HG03280 (cell line): ENCODE measurements around the gene CHCHD4.

ENCODE experiments used
- ATAC-seq: cut with Tn5 transposase; IDR thresholded peaks from one replicate; pipeline ENCODE4 v1.9.1; 2021; ENCODE audit warnings: mild to moderate bottlenecking, moderate library complexity; ENCODE audit not compliant: unreplicated experiment

CHCHD4 gene

DNA sequence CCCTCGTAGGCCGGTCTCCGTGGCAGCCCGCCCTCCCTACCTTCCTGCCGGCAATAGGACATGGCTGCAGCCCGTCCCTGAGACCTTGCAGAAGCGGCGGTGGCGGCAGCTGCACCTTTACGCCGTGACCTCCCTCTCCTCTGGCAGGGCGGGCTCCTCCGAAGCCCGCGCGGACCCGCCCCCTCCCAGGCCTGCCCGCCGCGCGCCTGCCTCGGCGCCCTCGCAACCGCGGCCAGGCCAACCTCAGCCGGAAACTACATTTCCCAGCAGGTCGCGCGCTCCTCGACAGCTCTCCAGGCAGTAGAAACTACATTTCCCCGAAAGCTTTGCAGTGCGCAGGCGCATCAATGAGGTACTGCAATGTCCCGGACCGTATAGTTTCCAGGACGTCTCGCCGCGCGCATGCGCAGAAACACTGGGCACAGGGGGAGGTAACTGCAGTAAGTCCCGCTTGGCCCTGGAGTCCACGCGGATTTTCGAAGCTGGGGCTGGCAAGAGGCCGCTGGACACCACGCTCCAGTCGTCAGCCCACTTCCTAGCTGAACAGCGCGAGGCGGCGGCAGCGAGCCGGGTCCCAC is at the start of gene CHCHD4, which contains the start of gene TMEM43:
Gene CHCHD4 (minus strand): TSS at position 256 of the 578 bp plus-strand sequence. CDS start 194 bp downstream, at position 62.
Gene TMEM43 (plus strand): TSS at position 438 of the 578 bp plus-strand sequence. CDS start 142 bp downstream, outside the sequence.
- ATAC-seq, result peak; percentile 84

DNA sequence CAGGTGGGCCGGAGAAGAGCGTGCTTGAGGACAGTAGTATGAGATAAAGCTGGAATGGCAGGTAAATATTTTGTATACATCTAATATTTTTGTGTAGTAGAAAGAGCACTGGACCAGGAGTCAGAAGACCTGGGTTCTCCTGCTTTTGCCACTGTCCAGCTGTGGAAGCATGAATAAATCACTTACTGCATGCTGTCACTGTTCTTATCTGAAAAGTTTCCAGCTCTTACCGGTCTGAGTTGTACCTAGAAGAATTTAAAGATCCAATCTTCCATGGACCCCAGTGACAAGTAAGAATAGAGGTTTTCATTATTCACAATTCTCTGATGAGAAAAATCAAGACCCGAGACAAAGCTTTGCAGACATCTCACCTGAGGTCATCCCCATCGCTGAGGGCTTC is 47.8 kb upstream of the CHCHD4 start:
- no peak for ATAC-seq

DNA sequence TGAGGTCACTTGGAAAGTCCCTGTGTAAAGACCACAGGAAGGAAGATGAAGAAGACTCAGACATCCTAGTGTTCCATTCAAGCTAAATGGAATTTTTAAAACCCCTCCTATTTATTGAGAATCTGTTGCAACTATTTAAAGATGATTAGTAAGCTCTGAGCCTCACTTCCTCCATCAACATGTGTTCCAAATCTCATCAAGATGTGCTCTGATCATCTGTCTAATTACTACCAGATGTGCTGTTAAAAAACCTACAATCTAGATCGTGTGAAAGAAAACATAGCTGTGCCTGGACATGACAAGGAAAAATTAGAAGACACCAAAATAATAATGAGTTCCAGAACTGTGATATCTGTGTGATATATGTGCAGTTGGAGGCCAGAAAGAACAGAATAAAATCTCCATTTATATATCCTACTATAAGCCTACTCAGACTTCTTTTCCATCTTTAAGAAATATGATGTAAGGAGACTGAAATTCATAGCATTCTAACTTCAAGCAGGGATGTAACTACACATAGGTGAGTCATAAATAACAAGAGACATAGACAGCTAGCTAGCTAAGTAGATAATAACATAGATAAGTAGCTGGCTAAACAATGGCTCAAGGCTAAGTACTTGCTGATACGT is 46.0 kb upstream of the CHCHD4 start:
- ATAC-seq, result no peak

DNA sequence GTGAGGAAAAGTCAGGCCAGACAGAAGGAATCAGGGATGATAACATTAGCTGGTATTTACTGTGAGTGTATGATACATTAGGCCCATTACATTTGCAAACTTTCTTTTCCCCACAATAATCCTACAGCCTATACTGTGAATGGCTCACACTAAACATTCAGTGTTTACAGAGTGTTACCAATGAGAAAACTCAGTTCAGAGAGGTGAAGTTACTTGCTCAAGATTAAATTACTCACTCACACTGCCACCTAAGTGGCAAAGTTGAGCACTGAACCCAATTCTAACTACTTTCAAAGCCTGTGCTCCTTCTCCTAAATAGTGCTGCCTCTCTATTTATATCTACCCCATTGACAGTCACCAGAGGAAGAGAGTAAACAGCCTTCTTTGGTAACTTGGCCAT is 45.2 kb upstream of the CHCHD4 start:
- ATAC-seq, result no peak

DNA sequence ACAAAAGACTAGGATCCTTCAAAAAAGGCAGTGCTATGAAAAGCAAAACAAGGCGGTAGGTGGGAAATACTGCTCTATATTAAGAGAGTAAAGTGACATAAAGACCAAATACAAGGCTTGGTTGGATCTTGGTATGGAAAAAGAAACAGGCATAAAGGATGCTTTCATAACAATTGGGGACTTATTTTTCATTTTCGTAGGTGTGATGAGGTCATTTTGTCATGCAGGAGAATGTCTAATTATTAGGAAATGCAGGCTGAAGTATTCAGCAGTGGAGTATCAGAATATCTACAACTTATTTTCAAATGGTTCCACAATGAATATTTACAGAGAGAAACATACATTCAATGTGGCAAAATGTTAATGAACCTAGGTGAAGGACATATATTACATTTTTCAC is 44.8 kb upstream of the CHCHD4 start:
- no peak for ATAC-seq

DNA sequence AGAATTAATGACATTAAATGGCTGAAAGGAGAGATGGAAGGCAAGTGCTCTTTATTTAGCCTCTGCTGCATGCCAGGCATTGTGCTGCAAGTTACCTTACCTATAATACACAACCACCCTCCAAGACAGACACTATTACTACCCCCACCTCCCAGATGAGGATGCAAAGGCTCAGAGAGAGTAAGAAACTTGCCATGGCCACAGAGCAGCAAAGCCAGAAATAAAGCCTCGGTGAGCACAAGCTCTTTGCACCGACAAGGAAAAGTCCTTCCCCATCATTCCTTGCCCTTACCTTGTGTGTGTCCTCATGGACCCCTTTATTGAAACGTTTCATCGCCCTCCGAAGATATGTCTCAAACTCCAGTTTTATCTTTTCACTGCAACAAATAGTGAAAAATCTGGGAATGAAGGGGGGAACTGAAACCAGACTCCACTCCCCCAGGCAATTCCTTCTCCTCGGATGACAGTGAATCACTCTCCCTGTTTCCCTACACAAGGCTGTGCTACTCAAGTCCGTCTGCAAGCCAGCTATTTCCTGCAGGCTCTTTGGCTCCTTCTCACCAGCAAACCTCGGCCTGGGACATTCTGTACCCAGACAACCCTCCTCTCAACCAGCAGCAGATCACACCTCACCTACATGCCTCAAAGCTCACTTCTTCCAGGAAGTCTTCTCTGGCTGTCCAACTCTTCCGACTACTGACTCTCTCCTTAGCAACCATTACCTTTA is 42.4 kb upstream of the CHCHD4 start:
- ATAC-seq, result no peak

DNA sequence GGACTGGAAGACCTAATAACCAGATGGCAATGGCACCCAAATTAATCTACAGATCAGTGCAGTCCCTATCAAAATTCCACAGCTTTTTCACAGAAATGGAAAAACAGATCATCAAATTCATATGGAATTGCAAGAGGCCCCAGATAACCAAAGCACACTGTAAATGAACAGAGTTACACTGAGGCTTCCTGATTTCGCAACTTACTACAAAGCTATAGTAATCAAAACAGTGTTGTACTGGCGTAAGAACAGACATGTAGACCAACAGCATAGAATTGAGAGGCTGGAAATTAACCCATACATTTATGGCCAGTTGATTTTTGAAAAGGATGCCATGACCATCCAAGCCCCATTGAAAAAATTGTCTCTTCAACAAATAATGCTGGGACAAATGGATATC is 37.5 kb upstream of the CHCHD4 start:
- ATAC-seq, result no peak

DNA sequence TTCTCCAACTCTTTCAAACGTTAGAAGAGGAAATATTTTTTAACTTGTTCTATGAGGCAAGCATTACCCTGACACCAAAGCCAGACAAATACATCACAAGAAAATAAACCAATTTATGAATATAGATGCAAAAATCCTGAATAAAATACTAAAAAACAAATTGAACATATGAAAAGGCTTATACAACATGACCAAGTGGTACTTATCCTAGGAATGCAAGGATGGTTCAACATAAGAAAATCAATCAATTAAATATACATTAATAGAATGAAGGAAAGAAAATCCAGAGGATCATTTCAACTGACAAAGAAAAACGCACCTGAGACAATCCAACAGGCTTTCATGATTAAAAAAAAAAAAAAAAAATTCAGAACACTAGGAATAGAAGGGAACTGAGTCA is 36.6 kb upstream of the CHCHD4 start:
- ATAC-seq, result no peak

DNA sequence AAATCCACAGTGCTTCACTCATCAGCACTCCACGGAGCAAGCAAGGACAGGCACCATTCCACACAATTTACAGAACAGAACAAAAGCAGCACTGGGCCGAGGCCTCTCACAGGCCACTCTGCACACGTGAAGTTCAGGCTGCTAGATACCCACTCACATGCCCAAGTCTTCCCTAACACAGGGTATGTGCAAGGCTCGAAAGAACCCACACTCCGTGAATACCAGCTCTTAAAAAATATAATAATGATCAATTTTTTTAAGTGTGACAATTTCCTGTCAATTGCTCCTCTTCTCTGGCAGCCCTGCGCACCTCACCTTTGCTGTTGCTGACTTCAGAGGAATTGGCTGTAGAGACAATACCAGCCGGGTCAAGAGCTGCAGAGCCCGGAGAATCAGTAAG is 34.8 kb upstream of the CHCHD4 start:
- ATAC-seq, result no peak

DNA sequence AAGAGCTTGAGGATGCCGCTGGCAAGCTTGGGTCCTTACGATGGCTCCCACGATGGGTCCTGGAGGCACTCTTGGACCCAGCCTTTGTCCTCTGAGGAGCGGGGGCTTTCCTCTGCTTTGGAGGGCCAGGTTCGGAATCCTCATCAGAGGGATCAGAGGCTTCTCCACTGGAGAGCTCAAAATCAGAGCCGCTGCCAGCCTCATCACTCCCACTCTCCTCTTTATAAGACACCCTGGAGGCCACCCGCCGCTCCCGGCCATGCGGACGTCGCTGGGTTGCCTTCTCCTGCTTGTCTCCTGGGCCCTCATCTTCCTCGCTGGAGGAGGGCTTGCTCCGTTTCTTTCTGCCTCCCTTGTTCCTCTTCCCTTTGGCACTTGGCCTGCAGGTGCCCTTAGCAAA is 33.7 kb upstream of the CHCHD4 start:
- ATAC-seq, result no peak

DNA sequence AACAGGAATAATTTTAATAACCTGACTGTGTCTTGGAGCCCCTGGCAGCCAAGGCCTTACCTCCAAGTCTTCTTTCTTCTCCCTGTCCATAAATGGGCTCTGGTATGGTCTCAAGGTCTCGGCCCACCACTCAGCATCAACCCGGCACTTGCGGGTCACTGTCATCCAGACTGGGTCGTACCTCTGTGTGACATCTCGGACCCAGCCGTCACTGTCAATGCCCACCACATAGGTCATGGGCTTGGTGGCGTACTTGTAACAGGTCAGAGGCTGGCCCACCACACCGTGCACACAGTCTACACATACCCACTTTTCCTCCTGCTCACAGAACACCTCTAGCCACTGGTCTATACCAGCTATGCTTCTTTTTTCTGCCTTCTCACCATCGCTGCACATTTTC is 33.3 kb upstream of the CHCHD4 start:
- no peak for ATAC-seq

DNA sequence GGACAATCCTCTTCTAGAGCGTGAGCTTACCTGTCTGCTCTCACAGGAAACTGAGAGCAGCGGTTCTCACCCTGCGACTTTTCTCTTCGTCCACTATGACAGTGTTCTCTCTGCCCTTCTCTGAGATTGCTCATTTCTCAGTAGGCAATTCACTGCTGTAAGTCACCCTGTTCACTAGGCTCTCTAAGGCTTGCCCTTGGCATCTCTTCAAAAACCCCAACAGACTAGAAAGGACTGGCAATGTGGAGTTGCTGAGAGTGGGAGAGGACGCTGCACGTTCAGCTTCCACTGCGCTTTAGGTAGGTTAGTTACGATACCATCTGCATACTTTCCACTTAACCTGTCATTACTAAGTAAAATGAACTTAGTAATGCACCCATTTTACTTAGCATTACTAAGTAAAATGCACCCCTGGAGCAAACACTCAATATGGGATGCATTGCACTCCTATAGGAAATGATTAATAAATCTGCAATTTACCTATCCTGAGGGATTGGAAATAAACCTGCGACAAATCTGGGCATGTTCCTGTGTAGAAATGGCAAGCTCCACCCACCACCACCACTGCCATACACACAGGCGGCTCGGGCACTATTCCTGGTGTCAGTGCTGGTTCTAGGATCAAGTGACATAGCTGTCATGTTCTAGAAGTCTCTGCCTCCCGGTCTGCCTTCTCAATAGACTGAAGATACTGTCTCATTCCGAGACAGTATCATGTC is 32.3 kb upstream of the CHCHD4 start:
- ATAC-seq, result no peak

DNA sequence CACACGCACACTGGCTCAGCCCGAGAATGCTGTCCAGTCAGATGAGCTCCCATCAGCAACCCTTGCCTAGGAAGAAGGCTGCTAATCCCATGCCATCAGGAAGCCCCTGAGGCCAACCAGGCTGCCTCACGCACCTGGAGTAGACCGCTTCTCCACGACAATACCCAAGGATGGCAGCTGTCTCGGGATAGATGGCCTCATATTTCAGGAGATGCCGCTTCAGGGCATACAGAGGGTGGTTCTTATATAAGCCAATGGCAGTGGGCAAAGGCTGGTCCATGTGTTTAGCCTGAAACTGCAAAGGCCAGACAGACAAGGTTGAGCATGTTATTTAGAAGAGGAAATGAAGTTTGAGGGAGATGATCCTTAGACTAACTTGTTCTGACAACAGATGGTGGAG is 31.5 kb upstream of the CHCHD4 start:
- no peak for ATAC-seq

DNA sequence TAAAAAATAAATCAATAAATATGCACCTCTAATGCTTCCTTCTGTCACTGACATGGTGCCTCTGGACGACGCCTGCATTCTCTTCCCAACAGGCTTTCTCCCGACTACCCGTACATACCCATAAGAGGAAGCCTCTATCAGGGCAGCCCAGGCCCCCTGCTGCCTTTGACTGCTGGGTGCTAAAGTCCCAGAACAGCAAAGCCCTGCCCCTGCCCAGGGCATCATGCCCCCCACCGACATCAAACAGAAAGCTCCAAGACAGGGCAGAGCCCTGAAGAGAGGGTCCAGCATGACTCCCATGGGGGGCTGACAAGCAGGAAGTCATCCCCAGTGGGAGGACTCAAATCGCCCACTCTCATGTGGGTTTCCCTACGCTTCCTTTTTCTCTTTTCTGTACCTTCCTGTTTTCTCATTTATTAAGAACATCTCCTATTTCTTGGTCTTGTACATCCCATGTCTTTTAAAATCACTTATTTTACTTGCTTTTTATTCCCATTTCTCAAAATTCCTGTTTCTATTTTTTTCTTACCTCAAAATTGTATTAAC is 30.3 kb upstream of the CHCHD4 start:
- ATAC-seq, result no peak

DNA sequence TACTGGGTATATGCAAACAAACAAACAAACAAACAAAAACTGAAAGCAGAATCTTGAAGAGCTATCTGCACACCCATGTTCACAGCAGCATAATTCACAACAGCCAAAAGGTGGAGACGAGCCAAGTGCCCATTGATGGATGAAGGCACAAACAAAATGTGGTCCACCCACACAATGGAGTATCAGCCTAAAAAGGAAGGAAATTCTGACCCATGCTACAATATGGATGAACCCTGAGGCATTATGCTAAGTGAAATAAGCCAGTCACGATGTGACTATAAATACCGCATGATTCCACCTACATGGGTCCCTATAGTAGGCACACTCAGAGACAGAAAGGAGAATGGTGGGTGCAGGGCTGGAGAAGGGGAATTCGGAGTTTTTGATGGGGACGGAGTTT is 29.6 kb upstream of the CHCHD4 start:
- no peak for ATAC-seq

DNA sequence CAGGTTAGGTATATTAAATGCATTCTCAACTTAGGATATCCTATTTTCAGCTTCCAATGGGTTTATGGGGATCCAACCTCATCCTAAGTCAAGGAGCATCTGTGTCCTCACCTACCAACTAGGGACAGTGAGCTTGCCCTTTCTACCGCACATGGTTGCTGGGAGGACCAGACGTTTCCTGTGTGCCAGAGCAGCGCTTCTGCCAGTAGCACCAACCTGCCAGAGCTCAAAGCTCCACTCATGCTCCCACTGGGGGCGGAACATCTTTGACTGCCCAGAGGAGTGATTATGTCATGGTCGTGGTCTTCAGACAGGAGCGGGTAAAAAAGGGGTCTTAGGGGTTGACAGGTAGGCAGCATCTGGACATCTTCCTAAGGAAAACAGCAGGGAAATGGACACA is 29.0 kb upstream of the CHCHD4 start:
- no peak for ATAC-seq

DNA sequence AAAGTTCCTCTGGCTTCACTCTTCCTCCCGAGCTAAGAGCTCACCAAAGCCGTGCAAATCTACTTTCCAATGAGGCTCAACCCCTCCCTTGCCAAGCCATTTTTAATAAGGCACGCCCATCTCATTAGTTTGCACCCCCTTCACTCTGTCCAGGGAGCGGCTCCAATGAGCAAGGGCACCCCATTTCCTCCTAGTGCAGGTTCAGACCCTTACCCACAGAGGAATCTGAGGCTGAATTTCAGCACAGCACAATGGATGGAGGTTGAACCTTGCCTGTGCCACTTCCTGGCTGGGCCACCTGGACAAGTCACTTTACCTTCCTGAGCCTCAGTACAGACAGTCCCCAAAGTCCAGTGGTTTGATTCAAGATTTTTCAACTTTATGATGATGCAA is 28.3 kb upstream of the CHCHD4 start:
- no peak for ATAC-seq

DNA sequence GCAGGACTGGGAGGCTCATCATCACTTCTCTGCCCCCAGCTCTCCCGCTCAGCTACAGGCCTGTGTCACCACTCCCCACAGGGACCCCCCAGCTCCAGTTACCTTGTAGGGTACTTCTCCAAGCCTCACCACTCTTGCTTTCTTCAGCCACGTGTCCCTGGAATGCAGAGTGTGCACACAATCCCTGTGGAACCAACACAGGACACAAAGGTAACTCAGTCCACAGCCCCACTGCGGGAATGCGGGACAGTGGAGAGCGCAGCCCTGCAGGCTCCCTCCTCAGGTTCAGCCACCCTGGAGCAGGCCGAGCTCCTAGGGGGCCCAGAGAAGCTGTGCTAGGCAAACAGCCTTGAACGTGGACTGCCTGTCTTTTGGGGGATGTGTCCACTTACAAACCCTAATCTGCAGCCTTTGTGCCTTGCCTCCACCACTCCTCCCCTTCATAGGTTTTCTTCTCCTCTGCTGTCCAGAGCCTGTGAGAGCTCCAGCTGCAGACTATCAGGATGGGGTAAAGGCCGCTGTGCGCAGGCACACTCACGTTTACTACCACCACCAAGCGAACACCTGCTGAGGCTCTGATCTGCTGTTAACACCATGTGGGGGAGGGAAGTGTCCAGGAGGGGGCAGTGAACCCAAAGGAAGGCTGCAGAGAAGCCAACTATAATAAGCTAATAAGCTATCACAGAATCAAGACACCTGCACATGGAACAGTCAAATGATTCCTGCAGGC is 27.7 kb upstream of the CHCHD4 start:
- ATAC-seq, result no peak

DNA sequence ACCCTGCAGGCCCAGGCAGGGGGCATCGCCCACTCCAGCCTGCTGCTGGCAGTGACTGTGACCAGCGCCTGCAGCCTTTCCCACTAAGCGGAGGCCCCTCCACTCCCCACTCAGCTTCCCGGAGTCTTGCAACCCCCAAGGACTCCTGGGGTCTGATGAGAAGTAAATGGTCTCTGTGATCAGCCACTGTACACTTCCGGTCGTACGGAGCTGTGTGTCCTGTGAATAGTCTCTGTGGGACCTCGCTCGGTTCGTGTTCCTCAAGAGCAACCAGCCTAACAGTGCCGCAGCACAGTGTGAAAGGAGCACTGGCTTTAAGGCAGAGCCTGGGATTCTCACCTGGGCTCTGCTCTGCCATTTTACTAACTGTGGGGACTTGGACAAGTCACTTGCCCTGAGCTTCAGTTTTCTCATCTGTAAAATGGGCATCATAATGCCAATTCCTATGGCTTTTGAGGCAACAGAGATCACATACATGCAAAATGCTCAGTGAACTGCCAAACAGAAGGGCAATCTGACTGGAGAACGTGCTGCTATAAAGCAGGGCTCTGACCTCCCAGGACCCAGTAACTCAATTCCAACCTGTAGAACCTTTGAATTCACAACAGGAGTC is 26.9 kb upstream of the CHCHD4 start:
- ATAC-seq, result no peak

DNA sequence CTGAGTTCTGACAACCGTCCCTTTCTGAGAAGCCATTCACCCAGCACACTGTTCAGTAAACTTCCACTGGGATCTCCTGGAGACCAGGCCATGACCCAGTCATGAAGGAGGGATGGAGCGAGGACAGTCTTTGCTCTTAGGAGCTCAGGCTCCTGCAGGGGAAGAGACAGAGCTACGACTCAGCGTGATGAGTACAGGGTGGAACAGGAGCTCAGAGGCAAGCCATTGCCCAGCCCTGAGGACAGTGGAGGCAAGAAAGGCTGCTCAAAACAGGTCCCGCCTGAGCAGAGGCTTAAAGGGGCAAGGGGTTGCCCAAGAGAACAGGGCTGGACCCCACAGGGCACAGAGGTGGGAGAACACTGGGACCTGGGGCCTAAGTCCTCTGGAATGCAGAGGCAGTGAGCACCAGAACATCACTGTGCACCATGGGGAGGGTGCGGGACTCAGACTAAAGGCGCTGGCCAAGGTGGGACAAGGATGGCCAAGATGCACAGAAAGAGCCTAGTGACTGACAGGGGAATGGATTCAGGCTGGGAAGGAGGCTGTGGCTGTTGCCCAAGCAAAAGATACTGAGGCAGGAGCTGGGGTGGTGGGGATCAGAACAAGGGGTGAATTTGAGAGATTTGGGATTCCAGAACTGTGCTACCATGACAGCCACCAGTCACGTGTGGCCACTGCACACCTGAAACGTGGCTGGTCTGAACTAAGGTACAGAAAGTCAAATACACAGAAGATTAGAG is 26.0 kb upstream of the CHCHD4 start:
- ATAC-seq, result no peak
